Natural killer cell treated with Interleukin-12 subunit alpha and Interleukin-12 subunit beta and Interleukin-15 and Interleukin-18, amount 100 ng/mL, for 72 hours (primary cell): ENCODE results near the gene CD3D. TPM values are rescaled to one million over a fixed set of nuclear protein-coding genes. Genes with fewer than 3 reads are reported as not detected.
A peak's percentile ranks its signal among the peaks of the same experiment; 100 is the strongest.

ENCODE experiments used
- ATAC-seq, 2 donors: fragments of 150-1000 bp; cut with Tn5 transposase in 1 of 2; sonication (Bioruptor Pico), chemical (Tn5 transposase) in 1 of 2; 2 replicates each; pipeline ENCODE4 v1.10.0; 2021
- DNase-seq: peaks from one replicate; pipeline ENCODE4 v3.0.0; 2022; ENCODE audit warnings: low spot score
- H3K27ac Mint-ChIP-seq, 2 donors: 1 replicate in 1 of 2; 2 replicates in 1 of 2; pipeline ENCODE4 v1.8.0; 2022; ENCODE audit warnings: mixed read lengths in 2 of 2, mild to moderate bottlenecking in 1 of 2, moderate library complexity in 1 of 2
- H3K27me3 Mint-ChIP-seq, 2 donors: 1 replicate in 1 of 2; 2 replicates in 1 of 2; pipeline ENCODE4 v1.8.0; 2022; ENCODE audit warnings: mixed read lengths in 2 of 2
- H3K36me3 Mint-ChIP-seq: one replicate; pipeline ENCODE4 v1.8.0; 2022; ENCODE audit warnings: mixed read lengths
- H3K4me1 Mint-ChIP-seq, 2 donors: 1 replicate in 1 of 2; 2 replicates in 1 of 2; pipeline ENCODE4 v1.8.0; 2022; ENCODE audit warnings: low read depth in 2 of 2, mixed read lengths in 2 of 2, mild to moderate bottlenecking in 1 of 2
- H3K4me3 Mint-ChIP-seq: one replicate; pipeline ENCODE4 v1.8.0; 2022; ENCODE audit warnings: mixed read lengths
- H3K9me3 Mint-ChIP-seq: 2 replicates; pipeline ENCODE4 v1.8.0; 2022; ENCODE audit warnings: mixed read lengths
- total RNA-seq, 2 donors: library from RNA; stranded (reverse); gene quantifications; one replicate each; pipeline ENCODE4 v1.2.3, GENCODE V29; 2022

Gene CD3D
- total RNA-seq, 2 donors from 2014 or later, result 30.5 to 161 TPM

DNA sequence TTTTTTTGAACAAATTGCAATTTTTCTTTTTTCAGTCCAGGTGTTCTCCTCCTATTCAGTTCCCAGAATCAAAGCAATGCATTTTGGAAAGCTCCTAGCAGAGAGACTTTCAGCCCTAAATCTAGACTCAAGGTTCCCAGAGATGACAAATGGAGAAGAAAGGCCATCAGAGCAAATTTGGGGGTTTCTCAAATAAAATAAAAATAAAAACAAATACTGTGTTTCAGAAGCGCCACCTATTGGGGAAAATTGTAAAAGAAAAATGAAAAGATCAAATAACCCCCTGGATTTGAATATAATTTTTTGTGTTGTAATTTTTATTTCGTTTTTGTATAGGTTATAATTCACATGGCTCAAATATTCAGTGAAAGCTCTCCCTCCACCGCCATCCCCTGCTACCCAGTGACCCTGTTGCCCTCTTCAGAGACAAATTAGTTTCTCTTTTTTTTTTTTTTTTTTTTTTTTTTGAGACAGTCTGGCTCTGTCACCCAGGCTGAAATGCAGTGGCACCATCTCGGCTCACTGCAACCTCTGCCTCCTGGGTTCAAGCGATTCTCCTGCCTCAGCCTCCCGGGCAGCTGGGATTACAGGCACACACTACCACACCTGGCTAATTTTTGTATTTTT, 10.7 kb upstream of the CD3D start:
- Mint-ChIP-seq H3K27me3 (no peaks in the 10 kb centered on the region), H3K4me3 (no peak overlapping the region), H3K27ac (no peak overlapping the region), H3K36me3 (no peaks in the 10 kb centered on the region), H3K4me1 (peaks cover 0 to 18% of the 10 kb centered on the region in 2 donors), H3K9me3 (no peaks in the 10 kb centered on the region)
- DNase-seq (no peak), ATAC-seq (no peak)

DNA sequence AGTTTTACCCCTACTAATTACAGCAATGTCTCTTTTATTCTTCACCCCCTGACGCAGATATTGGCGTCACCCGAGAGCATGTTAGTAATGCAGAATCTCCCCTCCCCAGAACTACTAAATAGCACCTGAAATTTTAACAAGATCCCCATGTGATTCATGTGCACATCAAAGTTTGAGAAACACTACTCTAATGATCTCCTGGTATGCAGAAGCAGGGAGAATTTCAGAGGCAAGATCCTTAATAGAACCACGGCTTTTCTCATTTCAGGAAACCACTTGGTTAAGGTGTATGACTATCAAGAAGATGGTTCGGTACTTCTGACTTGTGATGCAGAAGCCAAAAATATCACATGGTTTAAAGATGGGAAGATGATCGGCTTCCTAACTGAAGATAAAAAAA, 7.0 kb upstream of the CD3D start:
- no peak overlapping the region for H3K4me3 Mint-ChIP-seq
- H3K27ac Mint-ChIP-seq, result peak overlapping the region in 1 of 2 donors; percentile 9
- H3K9me3 Mint-ChIP-seq, result no peaks in the 10 kb centered on the region
- no peaks in the 10 kb centered on the region for H3K27me3 Mint-ChIP-seq
- DNase-seq (no peak), ATAC-seq (no peak)
- peaks cover 9 to 38% of the 10 kb centered on the region in 2 donors for H3K4me1 Mint-ChIP-seq
- no peaks in the 10 kb centered on the region for H3K36me3 Mint-ChIP-seq

DNA sequence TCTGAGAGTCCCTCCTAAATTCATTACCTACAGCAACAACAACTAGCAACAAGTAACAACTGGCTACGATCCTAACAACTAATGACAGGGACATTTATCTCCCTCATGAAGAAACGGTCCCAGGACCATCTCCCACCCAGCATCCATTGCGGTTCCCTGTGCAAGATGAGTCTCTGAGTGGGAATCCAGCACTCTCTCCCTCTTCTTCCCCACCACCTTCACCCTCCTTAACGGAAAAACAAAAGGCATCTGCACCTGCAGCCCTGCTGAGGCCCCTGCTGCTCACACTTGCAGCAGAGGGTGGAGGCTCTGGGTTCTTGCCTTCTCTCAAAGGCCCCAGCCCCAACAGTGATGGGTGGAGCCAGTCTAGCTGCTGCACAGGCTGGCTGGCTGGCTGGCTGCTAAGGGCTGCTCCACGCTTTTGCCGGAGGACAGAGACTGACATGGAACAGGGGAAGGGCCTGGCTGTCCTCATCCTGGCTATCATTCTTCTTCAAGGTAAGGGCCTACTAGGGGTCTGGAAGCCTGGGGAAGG, 1.5 kb upstream of the CD3D start, which contains the start of gene CD3G:
CD3G (plus strand) TSS at position 364 of the 535 bp plus-strand sequence; CDS start at position 444, 80 bp downstream.
- Mint-ChIP-seq H3K27ac (peak within 1 kb of the TSS; percentile 18 to 81), H3K4me1 (peaks cover 22 to 51% of the 10 kb centered on the region in 2 donors), H3K4me3 (peak within 1 kb of the TSS; percentile 91), H3K36me3 (peaks cover 5% of the 10 kb centered on the region), H3K9me3 (no peaks in the 10 kb centered on the region), H3K27me3 (no peaks in the 10 kb centered on the region)
- DNase-seq (no peak), ATAC-seq (peak in 1 of 2 donors; percentile 51)

DNA sequence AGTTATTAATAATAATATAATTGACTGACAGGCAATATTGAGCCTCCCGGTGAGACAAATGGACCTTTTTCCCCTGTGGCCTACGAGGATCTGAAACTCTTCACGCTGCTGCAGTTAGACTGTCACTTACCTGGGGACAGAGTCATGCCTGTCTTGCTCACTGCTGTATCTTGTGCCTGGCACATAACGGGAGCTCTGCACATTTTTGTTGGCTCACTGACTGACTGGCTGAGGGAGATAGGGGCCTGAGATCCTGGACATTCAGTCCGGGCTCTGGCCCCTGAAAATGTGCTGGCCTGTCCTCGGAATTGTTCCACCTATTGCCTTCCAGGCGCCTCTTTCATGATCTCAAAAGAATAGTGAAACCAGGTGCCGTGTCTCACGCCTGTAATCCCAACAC, 743 bp upstream of the CD3D start:
- Mint-ChIP-seq H3K9me3 (no peaks in the 10 kb centered on the region), H3K27me3 (no peaks in the 10 kb centered on the region), H3K4me3 (peak overlapping the region; percentile 91), H3K36me3 (peaks cover 5% of the 10 kb centered on the region), H3K4me1 (peaks cover 29 to 52% of the 10 kb centered on the region in 2 donors), H3K27ac (peak overlapping the region in 1 of 2 donors; percentile 81)
- no peak for DNase-seq
- no peak for ATAC-seq

DNA sequence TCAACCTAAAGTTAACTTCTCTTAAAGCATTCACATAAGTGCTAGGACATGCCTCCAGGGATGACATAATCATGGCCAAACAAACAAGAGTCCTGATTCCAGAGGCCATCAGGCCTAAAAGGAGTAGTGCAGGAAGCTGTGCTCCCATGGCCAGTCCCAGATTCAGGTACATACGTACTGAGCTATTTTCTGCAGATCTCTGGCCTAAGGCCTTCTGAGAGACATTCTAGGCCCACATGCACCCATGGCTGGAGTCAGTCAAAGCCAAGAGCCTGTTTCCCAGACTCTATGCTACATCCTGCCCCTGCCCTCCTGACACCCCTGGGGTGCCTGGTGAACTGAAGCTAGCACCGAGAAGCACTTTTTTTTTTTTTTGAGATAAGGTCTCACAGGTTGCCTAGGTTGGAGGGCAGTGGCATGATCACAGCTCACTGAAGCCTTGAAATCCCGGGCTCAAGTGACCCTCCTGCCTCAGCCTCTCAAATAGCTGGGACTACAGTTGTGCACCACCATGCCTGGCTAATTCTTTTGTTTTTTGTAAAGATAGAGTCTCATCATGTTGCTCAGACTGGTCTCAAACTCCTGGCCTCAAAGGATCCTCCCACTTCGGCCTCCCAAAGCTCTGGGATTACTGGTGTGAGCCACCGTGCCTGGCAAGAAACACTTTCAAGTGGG, 553 bp downstream of the CD3D start:
- DNase-seq, result no peak
- H3K4me3 Mint-ChIP-seq, result peak overlapping the region; percentile 91
- H3K36me3 Mint-ChIP-seq, result peaks cover 5% of the 10 kb centered on the region
- peak overlapping the region; percentile 81 to 93 for H3K27ac Mint-ChIP-seq
- no peaks in the 10 kb centered on the region for H3K9me3 Mint-ChIP-seq
- no peak for ATAC-seq
- no peaks in the 10 kb centered on the region for H3K27me3 Mint-ChIP-seq
- peaks cover 30 to 53% of the 10 kb centered on the region in 2 donors for H3K4me1 Mint-ChIP-seq

DNA sequence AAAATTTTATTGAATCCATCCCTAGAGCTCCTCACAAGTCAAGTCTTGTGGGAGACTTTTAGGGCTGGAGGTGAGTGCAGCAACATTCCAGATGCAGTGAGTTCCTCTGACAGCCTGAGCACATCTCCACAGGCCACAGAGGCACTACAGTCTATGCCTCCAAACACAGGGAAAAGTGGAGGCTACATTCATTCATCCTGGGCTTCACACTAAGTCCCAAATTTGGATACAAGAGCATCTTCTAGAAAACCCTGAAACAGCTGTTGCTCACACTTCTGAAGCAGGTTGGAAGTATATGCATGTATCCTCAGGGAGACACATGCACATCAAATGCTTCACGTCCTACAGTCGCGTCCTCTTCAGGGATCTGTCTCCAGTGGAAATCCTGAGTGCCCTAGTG, 1.2 kb downstream of the CD3D start:
- H3K27me3 Mint-ChIP-seq, result no peaks in the 10 kb centered on the region
- H3K27ac Mint-ChIP-seq, result peak overlapping the region; percentile 81 to 93
- H3K36me3 Mint-ChIP-seq, result peaks cover 5% of the 10 kb centered on the region
- peak overlapping the region; percentile 91 for H3K4me3 Mint-ChIP-seq
- no peak for ATAC-seq
- no peaks in the 10 kb centered on the region for H3K9me3 Mint-ChIP-seq
- H3K4me1 Mint-ChIP-seq, result peaks cover 33 to 49% of the 10 kb centered on the region in 2 donors
- DNase-seq, result no peak

DNA sequence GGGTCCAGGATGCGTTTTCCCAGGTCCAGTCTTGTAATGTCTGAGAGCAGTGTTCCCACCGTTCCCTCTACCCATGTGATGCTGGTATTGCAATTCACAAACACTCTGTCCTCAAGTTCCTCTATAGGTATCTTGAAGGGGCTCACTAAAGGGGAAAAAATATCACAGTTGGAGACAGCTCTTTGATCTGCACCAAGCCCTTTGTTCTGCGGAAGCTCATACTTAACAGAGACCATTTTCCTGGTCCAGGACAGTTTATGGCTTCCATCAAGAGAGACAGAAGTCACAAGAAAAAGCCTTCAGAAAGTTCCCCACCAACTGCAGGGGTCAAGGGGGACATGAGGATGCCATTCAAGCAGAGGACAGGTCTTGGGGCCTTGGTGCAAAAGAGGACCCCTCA, 2.1 kb downstream of the CD3D start:
- Mint-ChIP-seq H3K4me3 (peak overlapping the region; percentile 91), H3K4me1 (peaks cover 33 to 45% of the 10 kb centered on the region in 2 donors), H3K27me3 (no peaks in the 10 kb centered on the region), H3K27ac (peak overlapping the region; percentile 81 to 93), H3K36me3 (peaks cover 5% of the 10 kb centered on the region), H3K9me3 (no peaks in the 10 kb centered on the region)
- DNase-seq, result no peak
- ATAC-seq, result no peak

DNA sequence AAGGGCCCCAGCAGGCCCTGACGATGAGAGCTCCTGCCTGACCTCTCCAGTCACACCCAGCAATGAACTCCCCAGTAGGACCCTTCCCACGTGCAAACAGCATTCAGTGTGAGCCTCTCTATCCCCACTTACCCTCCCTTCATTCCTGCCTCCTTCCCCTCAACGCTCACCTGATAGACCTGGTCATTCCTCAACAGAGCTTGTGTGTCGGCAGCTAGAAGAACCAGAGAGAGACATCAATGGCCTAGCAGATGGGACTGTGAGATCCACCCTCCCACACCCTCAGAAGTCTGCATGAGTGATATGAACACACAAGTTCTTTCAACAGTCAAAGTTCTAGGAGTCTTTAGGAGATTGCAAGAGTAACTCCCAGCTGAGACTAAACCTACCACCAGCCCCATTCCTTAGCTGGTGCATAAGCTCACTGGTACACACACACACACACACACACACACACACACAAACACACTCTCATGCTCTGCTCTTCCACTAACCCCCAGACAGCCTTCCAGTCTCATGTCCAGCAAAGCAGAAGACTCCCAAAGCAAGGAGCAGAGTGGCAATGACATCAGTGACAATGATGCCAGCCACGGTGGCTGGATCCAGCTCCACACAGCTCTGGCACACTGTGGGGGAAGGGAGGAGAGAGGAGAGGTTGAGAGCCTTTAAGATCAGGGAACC, 3.1 kb downstream of the CD3D start:
- peaks cover 31 to 41% of the 10 kb centered on the region in 2 donors for H3K4me1 Mint-ChIP-seq
- no peaks in the 10 kb centered on the region for H3K27me3 Mint-ChIP-seq
- no peak for DNase-seq
- peak overlapping the region; percentile 81 to 93 for H3K27ac Mint-ChIP-seq
- peak overlapping the region; percentile 91 for H3K4me3 Mint-ChIP-seq
- H3K9me3 Mint-ChIP-seq, result no peaks in the 10 kb centered on the region
- peaks cover 5% of the 10 kb centered on the region for H3K36me3 Mint-ChIP-seq
- peak in 1 of 2 donors; percentile 11 for ATAC-seq

DNA sequence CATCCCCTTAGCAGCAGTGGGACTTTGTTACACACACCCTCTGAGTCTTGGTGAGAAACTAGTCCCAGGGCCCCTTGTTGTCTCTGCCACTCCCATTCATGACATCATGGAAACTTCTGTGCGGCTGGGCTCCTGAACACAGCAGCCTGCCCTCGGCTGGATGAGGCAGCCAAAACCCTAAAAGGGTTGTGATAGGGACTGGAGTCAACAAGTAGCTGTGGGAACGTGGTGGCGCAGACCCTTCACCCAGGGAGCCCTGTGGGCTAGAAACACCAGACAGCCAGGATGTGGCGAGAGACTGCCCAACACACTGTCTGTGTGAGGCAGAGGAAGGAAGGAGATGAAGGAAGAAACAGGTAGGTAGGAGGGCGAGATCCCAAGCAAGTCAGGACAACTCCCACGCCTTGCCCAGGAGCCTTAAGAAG, 3.9 kb downstream of the CD3D start:
- peaks cover 5% of the 10 kb centered on the region for H3K36me3 Mint-ChIP-seq
- no peaks in the 10 kb centered on the region for H3K9me3 Mint-ChIP-seq
- H3K4me1 Mint-ChIP-seq, result peaks cover 31 to 34% of the 10 kb centered on the region in 2 donors
- DNase-seq, result peak; percentile 66
- ATAC-seq, result peak; percentile 72 to 77
- H3K4me3 Mint-ChIP-seq, result peak overlapping the region; percentile 91
- H3K27me3 Mint-ChIP-seq, result no peaks in the 10 kb centered on the region
- peak overlapping the region; percentile 81 to 93 for H3K27ac Mint-ChIP-seq

DNA sequence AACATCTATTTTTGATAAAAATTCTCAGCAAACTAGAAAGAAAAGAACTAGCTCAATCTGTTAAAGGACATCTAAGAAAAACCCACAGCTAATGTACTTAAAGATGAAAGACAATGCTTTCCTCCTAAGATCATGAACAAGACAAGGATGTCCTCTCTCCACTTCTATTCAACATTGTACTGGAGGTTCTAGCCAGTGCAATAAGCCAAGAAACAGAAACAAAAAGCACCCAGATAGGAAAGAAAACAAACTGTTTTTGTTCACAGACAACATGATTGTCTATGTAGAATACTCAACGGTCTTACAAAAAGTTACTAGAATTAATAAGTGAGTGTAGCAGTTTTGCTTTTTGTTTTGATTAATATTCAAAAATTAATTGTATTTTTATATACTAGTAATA, 7.8 kb downstream of the CD3D start:
- DNase-seq (no peak), ATAC-seq (no peak)
- H3K27me3 Mint-ChIP-seq, result no peaks in the 10 kb centered on the region
- no peaks in the 10 kb centered on the region for H3K36me3 Mint-ChIP-seq
- peak overlapping the region; percentile 53 to 62 for H3K27ac Mint-ChIP-seq
- H3K4me1 Mint-ChIP-seq, result peaks cover 24 to 26% of the 10 kb centered on the region in 2 donors
- no peaks in the 10 kb centered on the region for H3K9me3 Mint-ChIP-seq
- peak overlapping the region; percentile 17 for H3K4me3 Mint-ChIP-seq

DNA sequence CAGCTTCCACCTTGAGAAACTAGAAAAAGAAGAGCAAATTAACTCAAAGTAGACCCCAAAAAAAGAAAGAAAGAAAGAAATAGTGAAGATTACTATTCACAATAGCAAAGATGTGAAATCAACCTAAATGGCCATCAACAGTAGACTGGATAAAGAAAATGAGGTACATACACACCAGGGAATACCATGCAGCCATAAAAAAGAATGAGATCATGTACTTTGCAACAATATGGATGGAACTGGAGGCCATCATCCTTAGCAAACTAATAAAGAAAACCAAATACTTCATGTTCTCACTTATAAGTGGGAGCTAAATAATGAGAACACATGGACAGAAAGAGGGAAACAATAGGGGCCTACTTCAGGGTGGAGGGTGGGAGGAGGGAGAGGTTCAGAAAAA, 13.8 kb downstream of the CD3D start:
- no peaks in the 10 kb centered on the region for H3K36me3 Mint-ChIP-seq
- H3K4me3 Mint-ChIP-seq, result no peak overlapping the region
- H3K27me3 Mint-ChIP-seq, result no peaks in the 10 kb centered on the region
- ATAC-seq (no peak), DNase-seq (no peak)
- no peak overlapping the region for H3K27ac Mint-ChIP-seq
- H3K9me3 Mint-ChIP-seq, result no peaks in the 10 kb centered on the region
- H3K4me1 Mint-ChIP-seq, result no peaks in the 10 kb centered on the region

DNA sequence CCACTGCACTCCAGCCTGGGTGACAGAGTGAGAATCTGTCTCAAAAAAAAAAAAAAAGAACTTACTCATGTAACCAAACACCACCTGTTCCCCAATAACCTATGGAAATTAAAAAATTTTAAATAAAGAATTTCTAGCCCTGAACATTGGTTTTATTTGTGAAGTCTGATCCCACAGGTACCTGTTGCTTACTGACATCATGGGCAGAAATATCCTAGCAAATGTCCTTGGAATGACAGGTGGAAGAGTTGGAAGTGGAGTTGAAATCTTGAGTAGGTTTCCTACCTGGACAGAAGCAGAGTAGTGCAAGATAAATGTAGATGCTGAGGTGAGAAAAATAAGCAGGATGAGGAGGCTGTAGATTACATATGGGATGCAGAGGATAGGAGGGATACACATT, 17.2 kb downstream of the CD3D start:
- Mint-ChIP-seq H3K27ac (no peak overlapping the region), H3K9me3 (no peaks in the 10 kb centered on the region), H3K4me3 (no peak overlapping the region), H3K36me3 (peaks cover 4% of the 10 kb centered on the region), H3K27me3 (no peaks in the 10 kb centered on the region), H3K4me1 (peaks cover 8 to 12% of the 10 kb centered on the region in 2 donors)
- DNase-seq, result no peak
- ATAC-seq, result no peak

DNA sequence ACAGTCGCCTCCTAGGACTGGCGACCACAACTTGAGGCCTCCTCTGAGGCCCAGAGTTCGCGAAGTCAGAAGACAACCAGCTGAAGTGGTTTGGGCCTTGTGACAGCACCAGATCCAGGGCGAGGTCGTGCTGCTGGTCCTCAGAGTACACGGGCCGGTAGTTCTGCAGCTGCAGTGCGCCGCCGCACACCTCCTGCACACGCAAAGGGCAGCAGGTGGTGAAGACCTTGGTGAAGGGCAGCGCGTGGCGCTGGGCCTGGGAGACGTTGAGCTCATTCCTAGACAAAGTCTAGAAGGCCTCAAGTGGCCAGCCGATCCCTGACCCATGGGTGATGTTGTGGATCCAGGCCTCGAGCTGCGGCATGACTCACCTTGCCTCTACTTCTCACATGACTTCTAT, 19.8 kb downstream of the CD3D start:
- Mint-ChIP-seq H3K9me3 (no peaks in the 10 kb centered on the region), H3K27ac (no peak overlapping the region), H3K4me3 (no peak overlapping the region), H3K36me3 (peaks cover 15% of the 10 kb centered on the region), H3K4me1 (peaks cover 25 to 27% of the 10 kb centered on the region in 2 donors), H3K27me3 (no peaks in the 10 kb centered on the region)
- DNase-seq, result no peak
- no peak for ATAC-seq
